Right lobe of liver (tissue), 4 donors: Measurements from ENCODE around the gene TSPAN5.

ENCODE experiments used
- CTCF ChIP-seq, 4 donors: fragments of 200-600 bp in 3 of 4; fragments of 450-650 bp in 1 of 4; IDR thresholded peaks; one replicate each; pipeline versions ENCODE4 v1.5.1 to v1.8.0; 2016 to 2022; ENCODE audit warnings: antibody characterized with exemption in 4 of 4, mild to moderate bottlenecking in 2 of 4
- POLR2A ChIP-seq: fragments of 450-650 bp; IDR thresholded peaks from one replicate; pipeline ENCODE4 v1.6.1; 2017; ENCODE audit warnings: antibody characterized with exemption, mild to moderate bottlenecking
- donor health status: DM: no; HTN: no; CAD: no.
- donor health status: DM: no; HTN: no; CAD: no.
- donor health status: DM: no; HTN: yes; CAD: no.

DNA sequence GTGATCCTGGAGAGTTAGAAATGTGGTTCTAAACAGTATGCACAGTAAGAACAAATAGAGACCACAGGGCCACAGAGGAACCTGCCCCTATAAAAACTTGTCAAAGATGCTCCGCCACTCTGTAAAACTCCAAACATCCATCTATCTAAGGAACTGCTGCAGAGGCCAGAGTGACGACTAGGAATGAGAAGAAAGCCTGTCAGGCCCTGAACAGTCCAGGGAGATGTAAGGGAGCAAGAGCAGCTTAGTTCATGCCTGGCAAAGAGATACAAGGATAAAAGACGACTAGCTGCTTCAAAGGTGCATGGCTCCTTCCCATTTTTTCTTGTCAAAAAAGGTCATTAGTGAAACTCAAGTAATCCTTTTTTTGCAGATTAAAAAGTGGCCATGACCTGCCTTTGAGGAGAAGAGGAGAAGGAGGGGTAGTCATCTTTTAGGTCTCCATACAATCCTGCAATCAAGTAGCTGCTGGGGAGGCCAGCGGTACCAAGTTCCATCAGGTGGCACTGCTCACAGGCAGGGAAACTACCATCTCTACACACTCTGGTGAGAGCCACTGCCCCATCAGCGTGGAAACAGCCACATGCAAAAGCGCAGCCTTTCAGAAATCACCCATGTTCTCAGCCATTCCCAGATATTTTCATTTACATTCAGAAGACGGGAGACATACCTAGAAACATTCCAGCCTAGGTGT is 162.1 kb downstream of the TSPAN5 start:
- TF ChIP-seq POLR2A: no peak
- TF ChIP-seq CTCF (IDR thresholded peaks at IDR 0.05): no peak
